ENCODE results near the gene ZBTB48. TPM values are rescaled to one million over a fixed set of nuclear protein-coding genes. Genes with fewer than 3 reads are reported as not detected.

ZBTB48 gene
- total and polyA plus RNA-seq, 9 donors = 14.5 to 26.5 (median 20.7) TPM

DNA sequence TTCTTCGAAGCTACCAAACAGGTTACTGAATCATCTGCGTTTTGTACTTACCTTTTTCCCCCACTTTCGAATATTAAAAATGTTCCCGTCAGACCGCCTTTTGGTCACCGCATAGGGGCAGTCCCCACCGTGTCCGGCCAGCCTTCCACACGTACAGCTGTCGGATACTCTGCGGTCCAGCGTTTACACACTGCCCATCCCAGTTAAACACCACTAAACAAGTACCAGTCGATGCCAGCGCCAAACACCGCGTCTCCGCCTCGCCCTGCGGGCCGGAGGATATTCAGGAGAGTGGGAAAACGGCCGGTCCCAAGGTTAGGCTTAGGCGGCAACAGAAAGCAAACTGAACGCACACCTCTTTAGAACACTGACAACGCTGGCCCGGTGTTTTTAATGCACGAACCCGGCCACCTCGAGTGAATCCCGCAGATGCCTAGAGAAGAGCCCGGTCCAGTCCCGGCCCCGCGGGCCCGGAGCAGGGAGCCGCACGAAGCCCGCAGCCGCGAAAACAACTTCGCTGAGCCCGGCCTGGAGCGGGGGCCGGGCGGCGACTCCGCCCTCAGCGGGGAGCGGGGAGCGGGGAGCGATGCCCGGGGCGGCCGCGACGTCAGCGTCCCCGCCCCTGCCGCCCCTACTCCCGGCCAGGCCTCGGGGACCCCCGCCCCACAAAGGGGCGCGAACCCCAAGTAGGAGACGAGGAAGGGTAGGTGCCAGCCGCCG, 33.0 kb downstream of the ZBTB48 start:
- peak overlapping the region; percentile 95 for H3K27ac ChIP-seq (ENCODE audit: low read length)
- H3K36me3 ChIP-seq (ENCODE audit: control insufficient read depth, insufficient read depth, low read length) = peaks cover 6% of the 10 kb centered on the region
- WGBS (ENCODE audit: insufficient coverage) = under 1% methylated on average over 62 of the region's 67 CpGs
- peak; percentile 70 for DNase-seq
- H3K9me3 ChIP-seq (replicated peaks; ENCODE audit: control insufficient read depth, low read depth, low read length) = no peaks in the 10 kb centered on the region
- H3K4me3 ChIP-seq (ENCODE audit: low read length) = peak overlapping the region; percentile 73
- H3K4me1 ChIP-seq (ENCODE audit: control insufficient read depth, insufficient read depth, low read length) = peaks cover 12% of the 10 kb centered on the region
- no peaks in the 10 kb centered on the region for H3K27me3 ChIP-seq (ENCODE audit: control insufficient read depth, insufficient read depth, low read length)

DNA sequence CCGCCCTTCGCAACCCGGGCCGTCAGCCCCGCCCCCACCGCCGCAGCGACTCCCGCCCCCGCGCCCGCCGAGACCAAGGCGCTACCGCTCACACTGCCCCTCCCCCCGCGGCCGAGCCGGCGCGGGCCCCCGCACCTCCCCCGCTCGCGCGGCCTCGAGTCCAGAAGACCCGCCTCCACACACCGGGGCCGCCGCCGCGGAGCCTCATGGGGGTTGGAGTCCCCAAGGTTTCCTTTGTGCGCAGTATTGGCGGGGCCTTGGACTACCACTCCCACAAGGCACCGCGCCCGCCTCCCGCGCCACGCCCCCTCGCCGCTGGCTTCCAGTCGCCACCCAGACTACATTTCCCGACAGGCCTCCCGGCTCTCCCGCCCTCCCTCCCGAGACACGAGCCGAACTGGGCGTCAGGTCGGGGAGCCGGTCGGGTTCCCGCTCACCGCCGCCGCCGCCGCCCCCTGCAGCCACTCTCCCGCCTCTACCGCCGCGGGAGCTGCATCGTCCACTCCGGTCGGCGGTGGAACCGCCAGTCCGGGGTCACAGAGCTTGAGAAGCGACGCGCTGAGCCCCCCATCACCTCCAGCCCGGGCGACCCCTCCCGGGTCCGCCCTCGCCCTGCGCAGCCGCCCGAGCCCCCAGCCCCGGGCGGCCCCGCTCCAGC, 33.7 kb downstream of the ZBTB48 start, which contains the start of gene PHF13:
Gene PHF13 (plus strand): TSS at position 371 of the 658 bp plus-strand sequence. CDS start 336 bp downstream, outside the sequence.
- H3K36me3 ChIP-seq (ENCODE audit: control insufficient read depth, insufficient read depth, low read length) = peaks cover 12% of the 10 kb centered on the region
- no peak for DNase-seq
- no peaks in the 10 kb centered on the region for H3K27me3 ChIP-seq (ENCODE audit: control insufficient read depth, insufficient read depth, low read length)
- H3K27ac ChIP-seq (ENCODE audit: low read length) = peak within 1 kb of the TSS; percentile 95
- peaks cover 12% of the 10 kb centered on the region for H3K4me1 ChIP-seq (ENCODE audit: control insufficient read depth, insufficient read depth, low read length)
- 0% methylated on average over 67 of the region's 84 CpGs for WGBS (ENCODE audit: insufficient coverage)
- H3K9me3 ChIP-seq (replicated peaks; ENCODE audit: control insufficient read depth, low read depth, low read length) = no peaks in the 10 kb centered on the region
- peak within 1 kb of the TSS; percentile 74 for H3K4me3 ChIP-seq (ENCODE audit: low read length)

DNA sequence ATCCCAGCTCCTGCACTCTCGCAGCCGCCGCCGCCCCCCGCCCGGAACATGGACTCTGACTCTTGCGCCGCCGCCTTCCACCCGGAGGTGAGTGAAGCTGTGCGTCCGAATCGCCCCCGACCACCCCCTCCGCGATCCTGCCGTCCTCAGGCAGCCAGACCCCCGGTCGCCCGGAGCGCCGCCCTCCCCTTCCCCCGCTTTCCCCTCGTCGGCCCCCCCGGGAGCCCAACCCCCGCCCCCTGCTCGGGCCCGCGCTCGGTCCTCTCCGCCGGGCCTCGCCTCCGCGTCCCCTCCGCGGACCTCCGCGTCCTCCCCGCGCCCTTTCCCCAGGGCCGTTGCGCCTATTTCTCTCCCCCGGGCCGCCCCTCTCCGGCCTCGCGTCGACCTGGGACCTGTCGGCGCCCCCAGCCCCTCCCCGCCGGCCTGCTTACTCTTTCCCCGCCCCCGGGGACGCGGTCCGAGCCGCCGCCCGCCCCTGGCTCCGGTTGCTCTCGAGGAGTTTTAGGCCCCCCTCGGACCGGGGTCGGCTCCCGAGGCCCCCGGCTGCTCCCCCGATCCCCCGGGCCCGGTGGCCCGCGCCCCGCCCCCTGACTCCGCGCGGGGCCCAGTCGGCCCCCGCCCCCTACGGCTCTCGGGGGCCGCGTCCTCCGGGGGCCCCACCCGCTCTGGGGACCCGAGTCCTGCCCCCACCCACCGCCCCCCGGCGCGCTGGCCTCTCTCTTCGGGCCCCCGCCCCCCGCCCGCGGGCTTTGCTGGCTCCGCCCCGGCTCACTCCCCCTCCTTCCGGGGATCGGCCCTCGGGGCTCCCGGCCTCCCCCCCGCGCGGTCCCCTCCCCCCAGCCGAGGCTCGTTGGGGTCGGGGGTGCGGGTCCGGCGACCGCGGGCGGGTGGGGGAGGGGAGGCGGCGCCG, 34.5 kb downstream of the ZBTB48 start:
- under 1% methylated on average over 61 of the region's 117 CpGs for WGBS (ENCODE audit: insufficient coverage)
- H3K36me3 ChIP-seq (ENCODE audit: control insufficient read depth, insufficient read depth, low read length) = peaks cover 16% of the 10 kb centered on the region
- H3K27me3 ChIP-seq (ENCODE audit: control insufficient read depth, insufficient read depth, low read length) = no peaks in the 10 kb centered on the region
- H3K4me3 ChIP-seq (ENCODE audit: low read length) = peak overlapping the region; percentile 74
- H3K27ac ChIP-seq (ENCODE audit: low read length) = peak overlapping the region; percentile 75
- DNase-seq = peak; percentile 75
- H3K4me1 ChIP-seq (ENCODE audit: control insufficient read depth, insufficient read depth, low read length) = peaks cover 11% of the 10 kb centered on the region
- no peaks in the 10 kb centered on the region for H3K9me3 ChIP-seq (replicated peaks; ENCODE audit: control insufficient read depth, low read depth, low read length)

DNA sequence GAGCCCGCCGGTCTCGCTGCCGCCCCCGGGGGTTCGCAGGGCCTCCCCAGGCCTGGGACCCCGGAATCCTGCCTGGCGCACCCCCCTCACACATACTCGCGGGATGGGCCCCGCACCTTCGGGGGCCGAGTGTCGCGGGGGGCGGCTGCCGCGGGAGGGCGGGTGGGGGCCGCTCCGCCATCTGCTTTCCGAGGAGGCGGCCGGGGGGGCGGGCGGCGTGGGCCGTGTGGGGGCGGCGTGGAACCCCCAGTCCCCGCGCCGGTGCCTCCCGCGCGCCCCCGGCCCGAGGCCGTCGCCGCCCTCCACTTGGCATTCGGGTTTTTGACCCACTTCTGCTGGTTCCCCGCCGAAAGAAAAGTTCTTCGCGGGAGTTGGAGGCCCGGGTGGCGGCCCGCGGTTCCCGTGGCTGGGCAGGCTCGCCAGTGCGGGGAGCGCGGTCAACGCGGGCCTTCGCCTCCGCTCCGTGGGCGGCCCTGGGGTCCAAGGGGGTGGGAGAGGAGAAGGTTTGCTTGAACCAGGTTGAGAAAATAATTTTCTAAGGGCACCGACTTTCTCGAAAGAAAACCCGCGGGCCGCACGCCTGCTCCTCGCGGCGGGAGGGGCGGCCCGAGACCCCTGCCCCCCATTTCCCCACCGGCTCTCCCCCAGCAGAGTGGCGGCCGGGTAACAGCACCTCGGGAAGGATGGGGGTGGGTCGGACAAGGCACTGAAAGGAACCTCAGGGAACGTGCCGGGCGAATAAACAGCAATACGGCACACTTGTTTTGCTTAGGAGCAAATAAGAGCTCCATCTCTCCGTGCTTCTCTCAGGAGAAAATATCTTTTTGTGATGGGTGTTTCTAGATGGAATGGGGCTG, 35.4 kb downstream of the ZBTB48 start:
- Histone ChIP-seq H3K36me3 (ENCODE audit: control insufficient read depth, insufficient read depth, low read length) (peaks cover 25% of the 10 kb centered on the region), H3K27ac (ENCODE audit: low read length) (peak overlapping the region; percentile 62), H3K9me3 (replicated peaks; ENCODE audit: control insufficient read depth, low read depth, low read length) (no peaks in the 10 kb centered on the region), H3K27me3 (ENCODE audit: control insufficient read depth, insufficient read depth, low read length) (no peaks in the 10 kb centered on the region), H3K4me1 (ENCODE audit: control insufficient read depth, insufficient read depth, low read length) (peaks cover 10% of the 10 kb centered on the region), H3K4me3 (ENCODE audit: low read length) (peak overlapping the region; percentile 74)
- under 1% methylated on average over 69 of the region's 82 CpGs for WGBS (ENCODE audit: insufficient coverage)
- DNase-seq = no peak

DNA sequence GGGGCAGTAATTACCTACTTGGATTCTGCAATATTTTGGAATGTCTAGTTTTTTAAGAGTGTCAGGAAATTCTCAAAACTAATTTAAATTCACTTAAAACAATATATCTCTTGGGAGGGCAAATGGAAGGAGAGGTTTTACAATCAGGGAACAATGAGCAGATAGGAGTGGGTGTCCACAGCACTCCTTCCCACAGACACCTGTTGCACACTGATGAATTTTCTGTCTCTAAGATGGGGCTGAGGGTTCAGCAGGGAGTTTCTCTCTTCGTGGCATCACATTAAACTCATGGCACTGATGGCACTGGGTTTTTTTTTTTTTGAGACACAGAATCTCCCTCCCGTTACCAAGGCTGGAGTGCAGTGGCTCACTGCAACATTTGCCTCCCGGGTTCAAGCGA, 39.3 kb downstream of the ZBTB48 start:
- WGBS (ENCODE audit: insufficient coverage) = no CpG with 5 or more reads among the region's 4 CpGs
- H3K4me3 ChIP-seq (ENCODE audit: low read length) = no peak overlapping the region
- no peak for DNase-seq
- H3K36me3 ChIP-seq (ENCODE audit: control insufficient read depth, insufficient read depth, low read length) = peaks cover 60% of the 10 kb centered on the region
- H3K27ac ChIP-seq (ENCODE audit: low read length) = no peak overlapping the region
- peaks cover 5% of the 10 kb centered on the region for H3K4me1 ChIP-seq (ENCODE audit: control insufficient read depth, insufficient read depth, low read length)
- no peaks in the 10 kb centered on the region for H3K27me3 ChIP-seq (ENCODE audit: control insufficient read depth, insufficient read depth, low read length)
- no peaks in the 10 kb centered on the region for H3K9me3 ChIP-seq (replicated peaks; ENCODE audit: control insufficient read depth, low read depth, low read length)

DNA sequence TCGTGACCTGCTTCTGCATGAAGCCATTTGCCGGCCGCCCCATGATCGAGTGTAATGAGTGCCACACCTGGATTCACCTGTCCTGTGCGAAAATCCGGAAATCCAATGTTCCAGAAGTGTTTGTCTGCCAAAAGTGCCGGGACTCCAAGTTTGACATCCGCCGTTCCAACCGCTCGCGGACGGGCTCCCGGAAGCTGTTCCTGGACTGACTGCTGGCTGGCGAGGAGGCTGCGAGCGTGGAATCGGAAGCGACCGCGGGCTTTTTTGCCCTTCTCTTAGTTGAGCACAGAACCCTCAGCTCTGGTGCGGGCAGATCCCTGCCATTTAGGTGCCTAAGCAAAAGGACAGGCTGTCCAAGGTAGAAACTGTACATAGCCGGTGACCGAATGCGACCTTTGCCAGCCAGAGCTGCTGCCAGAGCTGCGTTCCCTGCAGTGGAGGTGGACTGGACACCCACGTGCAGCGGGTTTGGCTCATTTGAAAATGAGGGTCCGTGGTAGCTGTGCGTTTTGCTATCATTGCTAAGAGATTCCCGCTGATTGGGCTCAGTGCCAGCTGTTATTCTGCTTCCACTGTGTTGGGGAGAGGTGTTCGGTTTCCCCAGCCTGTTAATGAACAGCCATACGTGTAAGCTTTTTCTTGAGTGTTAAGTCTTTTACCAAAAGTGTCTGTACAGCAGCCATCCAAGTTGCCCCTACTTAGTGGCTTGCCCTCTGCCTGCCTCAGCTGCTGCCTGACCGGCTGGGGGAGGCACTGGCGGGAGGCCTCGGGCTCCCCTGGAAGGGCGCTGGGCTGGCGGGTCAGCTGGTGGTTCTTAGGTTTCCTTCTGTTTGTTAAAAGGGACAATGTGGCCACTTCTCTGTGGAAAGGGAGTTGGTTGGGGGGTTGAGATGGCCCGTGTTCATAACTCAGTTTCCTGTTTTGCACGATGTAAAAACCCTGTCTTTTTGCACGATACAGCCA, 41.9 kb downstream of the ZBTB48 start:
- Histone ChIP-seq H3K36me3 (ENCODE audit: control insufficient read depth, insufficient read depth, low read length) (peaks cover 64% of the 10 kb centered on the region), H3K27ac (ENCODE audit: low read length) (no peak overlapping the region), H3K4me1 (ENCODE audit: control insufficient read depth, insufficient read depth, low read length) (peaks cover 14% of the 10 kb centered on the region), H3K4me3 (ENCODE audit: low read length) (no peak overlapping the region), H3K27me3 (ENCODE audit: control insufficient read depth, insufficient read depth, low read length) (no peaks in the 10 kb centered on the region), H3K9me3 (replicated peaks; ENCODE audit: control insufficient read depth, low read depth, low read length) (no peaks in the 10 kb centered on the region)
- 91% methylated on average over 37 of the region's 41 CpGs for WGBS (ENCODE audit: insufficient coverage)
- DNase-seq = no peak

DNA sequence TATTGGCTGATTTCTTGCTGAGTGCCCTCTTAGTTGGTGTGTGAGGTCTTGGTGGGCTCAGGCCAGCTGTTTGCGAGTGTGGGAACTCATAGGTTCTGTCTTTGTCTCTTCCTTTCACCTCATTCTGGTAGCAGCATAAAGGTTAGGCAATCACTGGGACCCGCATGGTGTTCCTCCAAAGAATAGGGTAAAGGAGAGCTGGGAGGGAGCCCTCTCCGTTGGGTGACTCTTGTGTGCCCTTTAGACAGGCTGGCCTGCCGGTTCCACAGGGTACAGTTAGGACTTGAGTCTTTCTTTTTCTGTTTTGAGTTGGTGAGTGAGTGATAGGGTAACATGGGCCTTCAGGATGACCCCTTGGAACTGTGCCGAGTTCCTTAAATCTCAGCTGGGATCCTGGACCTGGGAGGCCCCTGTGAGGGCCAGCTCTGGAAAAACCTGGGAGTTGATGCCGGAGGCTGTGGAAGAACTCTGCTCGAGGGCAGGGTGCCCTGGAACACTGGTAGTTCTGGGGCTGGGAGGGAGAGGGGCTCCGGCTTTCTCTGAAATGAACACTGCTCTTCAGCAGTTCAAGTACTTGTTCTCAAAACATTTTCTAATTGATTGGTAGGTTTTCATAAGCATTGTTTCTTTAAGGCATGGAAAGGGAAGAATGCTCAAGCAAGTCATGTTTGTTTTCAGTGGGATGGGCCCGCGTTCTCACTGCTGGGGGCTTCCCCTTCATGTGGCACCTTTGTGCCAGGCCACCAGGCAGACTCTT, 42.8 kb downstream of the ZBTB48 start:
- no peak overlapping the region for H3K27ac ChIP-seq (ENCODE audit: low read length)
- no peak for DNase-seq
- H3K9me3 ChIP-seq (replicated peaks; ENCODE audit: control insufficient read depth, low read depth, low read length) = no peaks in the 10 kb centered on the region
- H3K4me1 ChIP-seq (ENCODE audit: control insufficient read depth, insufficient read depth, low read length) = peaks cover 18% of the 10 kb centered on the region
- H3K4me3 ChIP-seq (ENCODE audit: low read length) = no peak overlapping the region
- peaks cover 70% of the 10 kb centered on the region for H3K36me3 ChIP-seq (ENCODE audit: control insufficient read depth, insufficient read depth, low read length)
- WGBS (ENCODE audit: insufficient coverage) = 81% methylated on average over 7 of the region's 10 CpGs
- H3K27me3 ChIP-seq (ENCODE audit: control insufficient read depth, insufficient read depth, low read length) = no peaks in the 10 kb centered on the region

DNA sequence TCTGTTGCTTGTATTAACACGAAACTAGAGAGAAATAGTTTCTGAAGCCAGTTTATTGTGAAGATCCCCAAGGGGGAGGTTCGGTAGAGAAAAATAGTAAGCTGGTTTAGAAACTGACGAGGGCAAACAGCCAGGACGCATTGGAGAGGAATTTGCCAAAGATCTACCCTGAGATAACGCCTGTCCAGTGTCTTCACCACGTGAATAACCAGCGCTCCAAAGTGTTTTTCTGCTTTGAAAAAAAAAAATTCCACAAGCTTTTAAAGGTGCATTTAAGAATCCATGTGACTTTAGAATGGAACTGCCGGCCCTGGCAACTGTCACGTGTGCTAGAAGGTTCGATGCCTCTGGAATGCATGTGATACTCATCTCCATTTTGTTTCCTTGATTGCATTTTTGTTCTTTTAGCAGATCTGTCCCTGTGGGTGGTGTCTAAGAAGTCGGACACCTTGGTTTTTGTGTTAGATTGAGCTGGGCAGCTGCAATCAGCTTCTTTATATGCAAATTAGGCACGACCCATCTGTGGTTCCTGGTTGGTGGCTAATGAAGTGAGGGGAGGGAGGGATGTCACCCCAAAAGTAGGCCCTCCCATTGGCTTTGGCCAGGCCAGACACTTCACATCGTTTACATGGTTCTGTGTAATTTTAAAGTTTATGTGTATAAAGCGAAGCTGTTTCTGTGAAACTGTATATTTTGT, 43.6 kb downstream of the ZBTB48 start:
- Histone ChIP-seq H3K27ac (ENCODE audit: low read length) (no peak overlapping the region), H3K9me3 (replicated peaks; ENCODE audit: control insufficient read depth, low read depth, low read length) (no peaks in the 10 kb centered on the region), H3K27me3 (ENCODE audit: control insufficient read depth, insufficient read depth, low read length) (no peaks in the 10 kb centered on the region), H3K36me3 (ENCODE audit: control insufficient read depth, insufficient read depth, low read length) (peaks cover 64% of the 10 kb centered on the region), H3K4me1 (ENCODE audit: control insufficient read depth, insufficient read depth, low read length) (peaks cover 27% of the 10 kb centered on the region), H3K4me3 (ENCODE audit: low read length) (no peak overlapping the region)
- no peak for DNase-seq
- WGBS (ENCODE audit: insufficient coverage) = 70% methylated on average over 9 of the region's 14 CpGs
